ENCODE results near the gene CCDC180.
"Not testable (repeated sequence)": the region's sequence is repeated elsewhere in the genome, so short reads cannot be mapped to it uniquely, and the experiment has no call there.

The CCDC180 gene

GRCh38 chr9:97307500-97308163, at the start of gene CCDC180:
TSS of gene CCDC180 (plus strand) at chr9:97307659. CDS start at chr9:97308064, 405 bp downstream.
- no peak for DNase-seq (ENCODE audit: low spot score)

- not testable (repeated sequence) for DNase-seq (ENCODE audit: low spot score)
These were observed 47.5 kb upstream of the CCDC180 start for GRCh38 chr9:97259834-97260514.

DNA sequence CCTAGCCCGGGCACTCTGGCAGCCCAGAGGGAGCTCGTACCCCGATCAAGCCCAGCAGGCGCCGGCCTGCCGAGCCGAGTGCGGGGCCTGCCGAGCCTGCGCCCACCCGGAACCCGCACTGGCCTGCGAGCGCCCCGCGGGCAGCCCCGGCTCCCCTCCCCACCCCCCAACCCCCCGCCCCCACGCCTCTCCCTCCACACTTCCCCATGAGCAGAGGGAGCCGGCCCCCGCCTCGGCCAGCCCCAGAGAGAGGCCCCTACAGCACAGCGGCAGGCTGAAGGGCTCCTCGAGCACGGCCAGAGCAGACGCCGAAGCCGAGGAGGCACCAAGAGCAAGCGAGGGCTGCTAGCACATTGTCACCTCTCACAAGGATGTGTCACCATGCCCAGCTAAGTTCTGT, 36.2 kb upstream of the CCDC180 start:
- DNase-seq (ENCODE audit: low spot score), result no peak

GRCh38 chr9:97272072-97272471, 35.4 kb upstream of the CCDC180 start:
- no peak for DNase-seq (ENCODE audit: low spot score)

GRCh38 chr9:97276310-97276852, 31.1 kb upstream of the CCDC180 start:
- DNase-seq (ENCODE audit: low spot score), result no peak

DNA sequence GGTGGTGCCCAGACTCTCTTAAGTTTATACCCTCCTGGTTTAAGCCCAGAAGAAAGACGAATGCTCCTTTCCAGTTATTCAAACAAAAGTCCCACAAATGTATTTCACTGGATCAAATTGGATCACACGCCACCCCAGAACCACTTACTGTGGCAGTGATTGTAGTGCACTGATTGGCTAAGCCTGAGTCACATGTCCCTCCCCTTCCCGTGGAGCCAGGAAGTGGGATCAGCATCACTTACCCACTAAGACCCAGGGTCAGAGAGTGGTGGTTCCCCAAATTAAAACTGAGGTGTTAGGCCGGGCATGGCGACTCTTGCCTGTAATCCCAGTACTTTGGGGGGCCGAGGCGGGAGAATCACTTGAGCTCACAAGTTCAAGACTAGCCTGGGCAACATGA, 29.5 kb upstream of the CCDC180 start:
- no peak for DNase-seq (ENCODE audit: low spot score)

- no peak for DNase-seq (ENCODE audit: low spot score)
These were observed 26.6 kb upstream of the CCDC180 start for GRCh38 chr9:97280755-97281330.

GRCh38 chr9:97283768-97284167, 23.7 kb upstream of the CCDC180 start:
- DNase-seq (ENCODE audit: low spot score), result no peak

GRCh38 chr9:97284798-97285197, 22.7 kb upstream of the CCDC180 start:
- DNase-seq (ENCODE audit: low spot score), result no peak

- DNase-seq (ENCODE audit: low spot score), result no peak
These were observed 15.3 kb upstream of the CCDC180 start for GRCh38 chr9:97292200-97292599.

DNA sequence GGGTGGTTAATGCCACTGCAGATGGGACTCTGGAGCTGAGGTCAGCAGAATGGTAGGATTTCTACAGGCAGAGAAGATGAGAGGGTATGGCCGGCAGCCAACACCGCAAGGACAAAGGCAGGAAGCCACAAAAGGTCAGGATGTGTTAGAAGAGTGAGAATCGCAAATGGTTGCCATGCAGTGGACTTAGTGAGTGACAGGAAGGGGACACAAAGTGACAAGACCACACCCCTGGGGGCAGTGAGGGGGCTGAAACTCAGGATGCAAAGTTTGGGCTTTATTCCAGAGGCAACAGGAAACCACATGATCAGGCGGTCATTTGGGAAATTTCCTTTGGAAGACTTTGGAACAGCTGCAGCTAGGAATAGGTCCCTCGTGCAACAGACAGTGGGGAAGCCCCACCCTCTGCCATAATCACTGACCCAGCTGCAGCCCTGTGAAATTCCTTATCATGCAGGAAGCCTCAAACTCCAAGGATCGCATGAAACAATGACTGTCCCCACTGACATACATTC, 14.2 kb upstream of the CCDC180 start:
- peak; percentile 87 for DNase-seq (ENCODE audit: low spot score)

- no peak for DNase-seq (ENCODE audit: low spot score)
These were observed 13.6 kb upstream of the CCDC180 start for GRCh38 chr9:97293818-97294217.

DNA sequence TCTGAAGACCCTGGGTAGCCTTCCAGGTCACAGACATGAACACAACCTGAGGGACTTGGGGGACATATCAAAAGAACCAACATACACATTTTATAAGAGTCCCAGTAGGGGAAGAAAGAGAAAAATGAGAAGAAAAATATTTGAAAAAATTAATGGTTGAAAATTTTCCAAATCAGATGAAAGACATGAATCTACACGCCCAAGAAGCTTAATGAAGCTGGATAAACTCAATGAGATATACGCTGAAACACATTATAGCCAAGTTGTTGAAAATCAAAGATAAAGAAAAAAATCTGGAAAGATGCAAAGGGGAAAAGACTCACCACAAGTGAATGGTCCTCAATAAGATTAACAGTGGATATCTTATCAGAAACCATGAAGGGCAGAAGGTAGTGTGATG, 9.6 kb upstream of the CCDC180 start:
- DNase-seq (ENCODE audit: low spot score), result no peak

GRCh38 chr9:97299809-97300414, 7.5 kb upstream of the CCDC180 start:
- DNase-seq (ENCODE audit: low spot score), result no peak

DNA sequence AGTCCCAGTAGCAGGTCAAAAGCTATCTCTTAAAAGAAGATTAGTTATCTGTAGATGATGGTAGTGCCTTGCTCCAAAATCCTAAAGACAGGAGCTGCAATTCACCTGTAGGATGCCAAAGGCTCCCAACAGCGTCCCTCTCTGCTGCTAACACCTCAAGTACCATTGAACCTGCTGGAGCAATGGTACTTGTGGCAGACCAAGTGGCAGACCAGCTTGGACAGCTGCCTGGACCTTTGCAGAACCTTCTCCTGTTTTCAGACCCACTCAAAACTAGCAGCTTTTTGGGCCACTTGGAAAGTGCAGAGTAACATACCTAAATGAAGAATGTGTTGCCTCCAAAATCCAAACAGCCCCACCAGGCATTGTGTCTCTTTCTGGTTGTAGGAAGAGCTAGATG, 6.9 kb upstream of the CCDC180 start:
- no peak for DNase-seq (ENCODE audit: low spot score)

DNA sequence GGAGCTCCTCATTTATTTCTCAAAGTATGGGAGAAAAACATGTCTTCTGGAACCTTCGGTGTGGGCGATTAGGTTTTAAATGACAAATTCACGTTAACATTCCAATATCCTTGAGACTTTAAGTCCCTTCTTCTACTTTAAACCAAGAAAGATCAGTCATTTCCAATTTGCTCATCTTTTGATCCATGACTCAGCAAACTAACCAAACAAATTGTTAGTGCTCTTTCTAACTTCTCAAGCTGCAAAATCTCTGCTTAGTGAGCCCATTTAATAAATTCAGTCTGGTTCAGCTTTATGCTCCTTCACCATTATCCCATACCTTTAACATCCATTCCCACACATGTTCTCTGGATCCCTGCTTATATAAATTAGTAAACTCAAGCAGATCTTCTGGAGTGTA, 5.5 kb upstream of the CCDC180 start:
- DNase-seq (ENCODE audit: low spot score), result no peak

DNA sequence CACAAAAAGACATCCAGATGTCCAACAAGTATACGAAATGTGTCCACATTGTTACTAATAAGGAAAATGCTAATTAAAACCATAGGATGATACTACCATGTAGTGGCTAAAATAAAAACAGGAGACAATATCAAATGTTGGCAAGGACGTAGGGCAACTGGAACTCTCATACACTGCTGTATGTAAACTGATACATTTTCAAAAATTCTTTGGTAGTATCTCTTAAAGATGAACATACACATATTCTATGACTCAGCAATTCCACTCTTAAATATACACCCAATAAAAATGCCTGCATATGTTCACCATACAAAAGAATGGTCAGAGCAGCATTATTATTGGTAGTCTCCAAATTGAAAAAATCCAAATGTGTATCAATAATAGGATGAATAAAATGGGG, 2.9 kb upstream of the CCDC180 start:
- no peak for DNase-seq (ENCODE audit: low spot score)

DNA sequence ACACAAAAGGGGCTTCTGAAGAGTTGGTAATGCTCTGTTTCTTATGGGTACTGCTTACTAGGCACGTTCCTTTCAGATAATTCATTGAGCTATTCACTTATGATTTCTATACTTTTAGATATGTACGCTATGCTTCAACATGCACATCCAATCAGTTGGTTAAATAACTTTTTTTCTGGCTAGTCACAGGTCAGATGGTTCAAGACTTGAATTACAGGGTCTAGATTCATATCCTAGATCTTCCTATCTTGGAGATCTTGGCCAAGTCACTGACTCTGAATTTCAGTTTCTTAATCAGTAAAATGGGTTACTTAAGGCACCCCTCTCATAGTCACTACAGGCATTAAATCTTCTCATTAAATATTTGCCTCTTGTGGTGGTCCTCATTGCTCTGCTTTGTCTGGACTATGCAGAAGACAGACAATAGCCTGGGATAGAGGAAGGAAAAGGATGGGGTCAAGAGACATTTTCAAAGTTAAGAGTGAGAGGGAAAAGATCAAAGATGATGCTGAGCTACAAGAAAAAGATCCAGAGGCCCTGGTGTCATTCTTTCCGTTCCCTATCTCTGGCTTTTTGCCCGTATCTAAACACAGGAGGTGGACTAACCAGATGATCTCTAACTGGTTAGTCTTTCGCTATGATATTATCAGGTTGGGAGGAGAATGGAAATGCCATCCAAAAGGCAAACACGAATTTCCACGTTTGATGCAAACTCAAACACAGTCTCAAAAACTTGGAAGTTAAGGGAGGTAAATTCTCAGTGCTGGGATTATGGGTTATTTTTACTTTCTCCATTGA, 1.8 kb upstream of the CCDC180 start:
- DNase-seq (ENCODE audit: low spot score), result no peak

- DNase-seq (ENCODE audit: low spot score), result no peak
These were observed 368 bp upstream of the CCDC180 start for GRCh38 chr9:97307091-97307490.

DNA sequence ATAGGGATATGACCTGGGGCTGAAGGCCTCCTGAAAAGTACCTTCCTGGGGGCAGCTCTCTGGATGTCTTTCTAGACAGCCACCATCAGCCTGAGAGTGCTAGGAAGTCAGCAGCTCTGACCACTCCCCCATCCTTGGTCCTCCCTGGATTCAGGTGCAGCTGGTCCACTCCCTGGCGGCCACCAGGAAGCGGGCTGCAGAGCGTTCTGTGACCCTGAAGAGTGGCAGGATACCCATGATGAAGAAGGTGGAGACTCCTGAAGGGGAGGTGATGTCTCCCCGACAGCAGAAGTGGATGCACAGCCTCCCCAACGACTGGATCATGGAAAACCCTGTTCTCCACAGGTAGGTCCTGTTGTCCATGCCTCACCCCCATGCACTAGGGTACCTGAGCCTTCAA, 1.8 kb downstream of the CCDC180 start:
- DNase-seq (ENCODE audit: low spot score), result no peak

GRCh38 chr9:97310023-97310422, 2.6 kb downstream of the CCDC180 start:
- no peak for DNase-seq (ENCODE audit: low spot score)

- no peak for DNase-seq (ENCODE audit: low spot score)
These were observed 3.4 kb downstream of the CCDC180 start for GRCh38 chr9:97310896-97311295.

Measured in SW480 (cell line).